HCT116 (cell line): ENCODE data around the gene THSD4. TPM values are rescaled to one million over a fixed set of nuclear protein-coding genes. Genes with fewer than 3 reads are reported as not detected.

Experiments used
- ATAC-seq: fragments of 200-7000 bp; cut with Tn5 transposase; 2 replicates; pipeline ENCODE4 v1.9.1; 2020; ENCODE audit warnings: mild to moderate bottlenecking, moderate library complexity
- BruUV-seq: library from RNA; stranded (reverse); fragments of 400-500 nt; replicated peaks from 2 replicates; lab custom pipeline; 2021; lab: Mats Ljungman, UMichigan
- CTCF ChIA-PET: fragments of 300-600 bp; sonication (Branson Sonifier 250); formaldehyde crosslinking; loops from one replicate; lab custom pipeline; 2021; ENCODE audit warnings: antibody characterized with exemption; lab: Charles Lee
- POLR2A ChIA-PET: fragments of 300-600, 350-600 bp; sonication (Branson Sonifier 250); formaldehyde crosslinking; loops from one replicate; lab custom pipeline; 2021; ENCODE audit warnings: antibody characterized with exemption; lab: Charles Lee
- RAD21 ChIA-PET, 2 experiments: fragments of 300-600 bp; sonication (Branson Sonifier 250); formaldehyde crosslinking; loops; one replicate each; lab custom pipeline; 2023; ENCODE audit warnings: low total read pairs in 2 of 2; ENCODE audit not compliant: uncharacterized antibody in 2 of 2, unreplicated experiment in 2 of 2, low non-redundant PET in 1 of 2; lab: Charles Lee
- DNase-seq: peaks from one replicate; pipeline ENCODE4 v3.0.0-alpha.2; 2010; ENCODE audit warnings: low read depth, low spot score
- H2AFZ ChIP-seq: fragments of 200-600 bp; shearing (Covaris generic), sonication (generic); 2 replicates; pipeline ENCODE4 v1.6.1; 2017; ENCODE audit warnings: low read depth, mixed run types, mixed read lengths, antibody characterized with exemption, low read length; ENCODE audit not compliant: poor library complexity, severe bottlenecking
- H3K27ac ChIP-seq: 2 replicates; pipeline ENCODE4 v1.5.1; 2012; ENCODE audit warnings: low read depth, low read length
- H3K27me3 ChIP-seq: fragments of 200-600 bp; sonication (generic); 2 replicates; pipeline ENCODE4 v1.6.1; 2016; ENCODE audit warnings: mixed run types, low read length, mixed read lengths; ENCODE audit not compliant: insufficient read depth
- H3K36me3 ChIP-seq, 2 experiments: fragments of 200-500 bp in 1 of 2; fragments of 200-600 bp in 1 of 2; sonication (Bioruptor generic) in 1 of 2; sonication (generic) in 1 of 2; 2 replicates each; pipeline versions ENCODE4 v1.5.1 to v1.6.1; 2014 to 2016; ENCODE audit warnings: low read length in 2 of 2, inconsistent platforms in 1 of 2, mixed read lengths in 1 of 2, mixed run types in 1 of 2; ENCODE audit not compliant: insufficient read depth in 2 of 2, control insufficient read depth in 1 of 2
- H3K4me1 ChIP-seq, 2 experiments: fragments of 200-600 bp in 1 of 2; sonication (generic) in 1 of 2; 2 replicates each; pipeline versions ENCODE4 v1.5.1 to v1.6.1; 2012 to 2017; ENCODE audit warnings: low read length in 2 of 2, inconsistent platforms in 1 of 2, mild to moderate bottlenecking in 1 of 2, mixed read lengths in 1 of 2, mixed run types in 1 of 2, moderate library complexity in 1 of 2; ENCODE audit not compliant: insufficient read depth in 2 of 2, control insufficient read depth in 1 of 2
- H3K4me2 ChIP-seq: fragments of 200-600 bp; sonication (generic); 2 replicates; pipeline ENCODE4 v1.6.1; 2017; ENCODE audit warnings: mixed run types, low read length, mixed read lengths
- H3K4me3 ChIP-seq, 2 experiments: fragments of 200-600 bp in 1 of 2; sonication (generic) in 1 of 2; replicated peaks in 1 of 2; 2 replicates each; pipeline ENCODE4 v1.5.1; 2011 to 2016; ENCODE audit warnings: low read length in 2 of 2, control low read depth in 1 of 2, low read depth in 1 of 2, mild to moderate bottlenecking in 1 of 2, mixed read lengths in 1 of 2, mixed run types in 1 of 2
- H3K79me2 ChIP-seq: fragments of 200-600 bp; sonication (generic); 2 replicates; pipeline ENCODE4 v1.6.1; 2017; ENCODE audit warnings: mild to moderate bottlenecking, mixed run types, low read length, moderate library complexity, mixed read lengths; ENCODE audit not compliant: insufficient read depth
- H3K9ac ChIP-seq: fragments of 200-600 bp; sonication (generic); 2 replicates; pipeline ENCODE4 v1.6.1; 2016; ENCODE audit warnings: low read length, mixed read lengths
- H3K9me2 ChIP-seq: fragments of 200-600 bp; sonication (generic), shearing (Covaris generic); 2 replicates; pipeline ENCODE4 v1.6.1; 2017; ENCODE audit warnings: mixed run types, mild to moderate bottlenecking, moderate library complexity; ENCODE audit not compliant: insufficient read depth
- H3K9me3 ChIP-seq, 2 experiments: fragments of 200-500 bp in 1 of 2; fragments of 200-600 bp in 1 of 2; sonication (Bioruptor generic) in 1 of 2; sonication (generic) in 1 of 2; 2 replicates each; pipeline ENCODE4 v1.6.1; 2014 to 2017; ENCODE audit warnings: low read length in 2 of 2, mixed read lengths in 2 of 2, inconsistent platforms in 1 of 2, low read depth in 1 of 2, mild to moderate bottlenecking in 1 of 2, mixed run types in 1 of 2, moderate library complexity in 1 of 2; ENCODE audit not compliant: control insufficient read depth in 1 of 2, insufficient read depth in 1 of 2
- H4K20me1 ChIP-seq: fragments of 200-600 bp; sonication (generic), shearing (Covaris generic); 2 replicates; pipeline ENCODE4 v1.6.1; 2017; ENCODE audit warnings: mixed run types, mild to moderate bottlenecking, moderate library complexity; ENCODE audit not compliant: insufficient read depth
- ATF3 ChIP-seq: IDR thresholded peaks from 2 replicates; pipeline ENCODE4 v1.6.1; 2012
- CBX3 ChIP-seq: IDR thresholded peaks from 2 replicates; pipeline ENCODE4 v1.6.1; 2012; ENCODE audit warnings: low read depth
- CTCF ChIP-seq, 3 experiments: fragments of 200-600 bp in 1 of 3; sonication (generic) in 1 of 3; IDR thresholded peaks in 2 of 3; conservative IDR thresholded peaks in 1 of 3; 2 replicates each; pipeline ENCODE4 v1.5.1; 2012 to 2017; ENCODE audit warnings: low read depth in 2 of 3, low read length in 2 of 3, antibody characterized with exemption in 1 of 3, borderline replicate concordance in 1 of 3, control low read depth in 1 of 3, mild to moderate bottlenecking in 1 of 3, mixed read lengths in 1 of 3, mixed run types in 1 of 3, moderate library complexity in 1 of 3; ENCODE audit not compliant: insufficient read depth in 1 of 3
- ELF1 ChIP-seq: IDR thresholded peaks from 2 replicates; pipeline ENCODE4 v1.6.1; 2012; ENCODE audit warnings: low read depth, borderline replicate concordance
- EZH2phosphoT487 ChIP-seq: fragments of 200-600 bp; IDR thresholded peaks from 2 replicates; pipeline ENCODE4 v1.6.1; 2018; ENCODE audit warnings: antibody characterized with exemption, borderline replicate concordance
- FOSL1 ChIP-seq: IDR thresholded peaks from 2 replicates; pipeline ENCODE4 v1.6.1; 2012; ENCODE audit warnings: low read depth
- JUND ChIP-seq: IDR thresholded peaks from 2 replicates; pipeline ENCODE4 v1.6.1; 2012
- MAX ChIP-seq: IDR thresholded peaks from 2 replicates; pipeline ENCODE4 v1.6.1; 2012
- POLR2A ChIP-seq: IDR thresholded peaks from 2 replicates; pipeline ENCODE4 v1.7.0; 2011; ENCODE audit warnings: borderline replicate concordance; ENCODE audit not compliant: insufficient read depth, insufficient read length; ENCODE audit errors: extremely low read depth
- POLR2AphosphoS5 ChIP-seq: IDR thresholded peaks from 2 replicates; pipeline ENCODE4 v1.6.1; 2011; ENCODE audit warnings: mild to moderate bottlenecking, low read depth, low read length, moderate library complexity
- RAD21 ChIP-seq: IDR thresholded peaks from 2 replicates; pipeline ENCODE4 v1.6.1; 2012; ENCODE audit warnings: low read depth, mild to moderate bottlenecking
- SIN3A ChIP-seq: IDR thresholded peaks from 2 replicates; pipeline ENCODE4 v1.6.1; 2012; ENCODE audit warnings: low read depth
- SP1 ChIP-seq: IDR thresholded peaks from 2 replicates; pipeline ENCODE4 v1.6.1; 2012; ENCODE audit warnings: low read depth
- SRF ChIP-seq: IDR thresholded peaks from 2 replicates; pipeline ENCODE4 v1.6.1; 2012; ENCODE audit warnings: low read depth
- ZFX ChIP-seq: fragments of 450-650 bp; IDR thresholded peaks from 2 replicates; pipeline ENCODE4 v1.6.1; 2017
- intact Hi-C: fragments of 100-400 bp; cut with micrococcal nuclease; formaldehyde crosslinking; loops from 2 replicates; pipeline ENCODE4 v1.10.0; 2022
- total RNA-seq: library from RNA; stranded (reverse); gene quantifications from one replicate; pipeline ENCODE4 v1.2.1, GENCODE V29; 2021; ENCODE audit not compliant: unreplicated experiment

Gene THSD4
- total RNA-seq, 1 experiment from 2014 or later = 30.5 TPM

GRCh38 chr15:71097890-71098289 is 17.4 kb upstream of the THSD4 start:
- intact Hi-C loops = no loop called here
- CTCF ChIA-PET = no interaction called here
- H3K4me2 ChIP-seq = no peak overlapping the region
- POLR2A ChIA-PET = no interaction called here
- no peak overlapping the region for H3K4me3 ChIP-seq
- no peaks in the 10 kb centered on the region for H3K79me2 ChIP-seq
- H2AFZ ChIP-seq = no peak overlapping the region
- BruUV-seq = no TSS peak
- no peaks in the 10 kb centered on the region for H3K27me3 ChIP-seq
- H3K27ac ChIP-seq = no peak overlapping the region
- TF ChIP-seq SP1 (no peak), EZH2phosphoT487 (no peak), ATF3 (no peak), POLR2AphosphoS5 (no peak), SIN3A (no peak), JUND (no peak), FOSL1 (no peak), ELF1 (no peak), RAD21 (no peak), CBX3 (no peak), ZFX (no peak), SRF (no peak)
- RAD21 ChIA-PET = no interaction called here
- peaks cover 17 to 25% of the 10 kb centered on the region in 2 experiments for H3K4me1 ChIP-seq
- no peaks in the 10 kb centered on the region for H3K9me2 ChIP-seq
- H4K20me1 ChIP-seq = no peaks in the 10 kb centered on the region
- ATAC-seq = no peak
- H3K36me3 ChIP-seq = no peaks in the 10 kb centered on the region
- DNase-seq = no peak
- no peaks in the 10 kb centered on the region for H3K9me3 ChIP-seq
- no peak overlapping the region for H3K9ac ChIP-seq

- Histone ChIP-seq H3K27me3 (no peaks in the 10 kb centered on the region), H3K27ac (no peak overlapping the region), H3K79me2 (no peaks in the 10 kb centered on the region), H3K4me1 (peaks cover 8 to 20% of the 10 kb centered on the region in 2 experiments; a peak in 3 of 4 replicates), H2AFZ (no peak overlapping the region), H4K20me1 (no peaks in the 10 kb centered on the region), H3K4me3 (no peak overlapping the region), H3K9me2 (no peaks in the 10 kb centered on the region), H3K9me3 (no peaks in the 10 kb centered on the region), H3K36me3 (no peaks in the 10 kb centered on the region), H3K9ac (no peak overlapping the region), H3K4me2 (no peak overlapping the region)
- DNase-seq = no peak
- ChIA-PET POLR2A (no interaction called here), CTCF (no interaction called here), RAD21 (no interaction called here)
- TF ChIP-seq MAX (no peak), CTCF (IDR thresholded peaks at IDR 0.05 in 2 of 3, conservative IDR thresholded peaks at IDR 0.05 in 1 of 3; ENCODE audit: borderline replicate concordance in 1 of 3, insufficient read depth in 1 of 3, low read depth in 2 of 3, low read length in 2 of 3) (peak in 1 of 3 experiments; percentile 15; a peak in 2 of 6 replicates), POLR2A (no peak)
- ATAC-seq = no peak
- no TSS peak for BruUV-seq
- intact Hi-C loops = no loop called here
Measured at GRCh38 chr15:71098920-71099319, 16.4 kb upstream of the THSD4 start.
